GM18505 (cell line): Measurements from ENCODE around the gene SPEF2.

ENCODE experiments used
- ATAC-seq: cut with Tn5 transposase; IDR thresholded peaks from one replicate; pipeline ENCODE4 v1.9.1; 2021; ENCODE audit not compliant: unreplicated experiment
- POLR2A ChIP-seq: IDR thresholded peaks from 4 replicates; pipeline ENCODE4 v1.6.1; 2011; ENCODE audit warnings: borderline replicate concordance; ENCODE audit not compliant: insufficient read depth, insufficient read length; ENCODE audit errors: extremely low read depth

The SPEF2 gene

DNA sequence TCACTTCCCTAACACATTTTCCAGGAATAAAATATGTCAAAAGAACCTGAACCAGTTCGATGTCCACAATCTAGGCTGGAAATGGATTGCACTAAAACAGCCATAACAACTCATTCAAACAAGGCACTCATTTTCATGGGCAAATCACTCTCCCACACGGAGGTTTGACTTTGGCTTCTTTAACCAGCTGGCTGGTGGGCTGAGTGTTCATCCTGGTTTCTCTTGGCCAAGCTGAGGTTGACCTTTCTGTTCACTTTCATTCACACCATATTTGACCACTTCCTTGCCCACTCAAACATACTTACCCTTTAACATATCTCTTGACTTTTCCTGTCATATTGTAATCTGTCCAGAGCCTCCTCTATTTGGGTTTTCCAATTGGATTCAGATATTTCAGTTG is 244.5 kb downstream of the SPEF2 start:
- TF ChIP-seq POLR2A, result no peak

DNA sequence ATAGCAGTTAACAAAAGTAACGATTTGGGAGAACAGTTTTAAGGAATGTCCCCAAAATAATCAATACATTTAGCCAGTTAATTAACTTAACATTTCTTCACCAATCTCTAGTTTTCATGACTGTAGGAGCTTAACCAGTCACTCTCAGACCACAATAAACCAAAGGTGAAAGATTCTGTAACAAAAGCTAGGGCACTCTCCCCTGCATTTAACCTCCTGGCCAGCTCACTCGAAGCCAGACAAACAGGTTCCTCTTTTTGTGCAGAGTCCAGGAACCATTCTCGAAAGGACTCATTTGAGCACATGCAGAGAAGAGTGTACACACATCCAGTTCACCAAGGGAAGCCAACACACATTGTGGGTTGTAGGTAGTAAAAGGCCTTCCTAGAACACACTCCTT is 245.5 kb downstream of the SPEF2 start:
- no peak for TF ChIP-seq POLR2A
- no peak for ATAC-seq

More for the DNA sequence above, 244.5 kb downstream of the SPEF2 start:
- no peak for ATAC-seq
